HG02610 (cell line): Measurements from ENCODE around the gene KREMEN2.

Experiments used
- ATAC-seq: cut with Tn5 transposase; IDR thresholded peaks from one replicate; pipeline ENCODE4 v1.9.1; 2021; ENCODE audit warnings: mild to moderate bottlenecking, moderate library complexity; ENCODE audit not compliant: unreplicated experiment

Gene KREMEN2

DNA sequence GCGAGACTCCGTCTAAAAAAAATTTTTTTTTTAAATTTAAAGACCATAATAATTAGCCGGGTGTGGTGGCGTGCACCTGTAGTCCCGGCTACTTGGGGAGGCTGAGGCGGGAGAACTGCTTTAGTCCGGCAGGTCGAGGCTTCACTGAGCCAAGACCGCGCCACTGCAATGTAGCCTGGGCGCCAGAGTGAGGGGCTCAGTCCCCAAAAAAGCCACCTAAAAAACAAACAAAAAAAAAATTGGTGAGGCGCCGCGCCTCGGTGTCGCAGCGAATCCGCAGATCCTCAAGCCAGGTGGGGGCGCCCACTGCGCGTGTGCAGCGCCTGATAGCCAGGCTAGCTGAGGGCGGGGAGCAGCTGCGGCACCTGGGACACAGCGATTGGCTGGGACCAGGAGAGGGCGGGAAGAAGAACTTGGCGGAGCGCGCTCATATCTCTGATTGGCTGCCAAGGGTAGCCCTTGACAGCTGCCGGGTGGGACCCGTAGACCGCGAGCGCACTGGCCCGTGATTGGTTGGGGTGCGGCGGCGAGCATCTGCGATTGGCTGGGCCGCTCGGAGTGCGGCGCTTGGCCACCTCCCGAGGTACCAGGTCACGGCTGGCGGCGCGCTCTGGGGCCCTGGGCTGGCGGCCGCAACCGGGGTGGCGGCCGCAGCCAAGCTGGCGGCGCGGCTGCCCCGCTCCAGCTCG is 39.7 kb downstream of the KREMEN2 start:
- ATAC-seq, result peak; percentile 98

DNA sequence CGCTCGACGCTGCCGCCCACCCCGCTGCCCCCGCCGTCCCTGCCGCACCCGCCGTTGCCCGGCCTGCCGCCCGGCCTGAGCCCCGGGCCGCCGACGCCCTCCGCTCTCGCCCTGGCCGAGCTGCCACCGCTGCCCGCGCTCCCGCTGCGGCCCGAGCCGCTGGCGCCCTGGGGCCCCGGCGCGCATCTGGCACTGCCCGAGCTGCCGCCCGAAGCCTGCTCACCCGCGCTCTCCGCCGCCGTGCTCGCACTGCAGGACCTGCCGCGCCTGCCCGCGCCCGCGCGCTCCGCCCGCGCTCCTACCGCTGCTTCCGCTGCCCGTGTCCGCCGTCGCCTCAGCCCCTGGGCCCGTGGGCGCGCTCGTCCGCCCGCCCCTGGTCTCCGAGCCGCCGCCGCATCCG is 40.2 kb downstream of the KREMEN2 start:
- no peak for ATAC-seq

DNA sequence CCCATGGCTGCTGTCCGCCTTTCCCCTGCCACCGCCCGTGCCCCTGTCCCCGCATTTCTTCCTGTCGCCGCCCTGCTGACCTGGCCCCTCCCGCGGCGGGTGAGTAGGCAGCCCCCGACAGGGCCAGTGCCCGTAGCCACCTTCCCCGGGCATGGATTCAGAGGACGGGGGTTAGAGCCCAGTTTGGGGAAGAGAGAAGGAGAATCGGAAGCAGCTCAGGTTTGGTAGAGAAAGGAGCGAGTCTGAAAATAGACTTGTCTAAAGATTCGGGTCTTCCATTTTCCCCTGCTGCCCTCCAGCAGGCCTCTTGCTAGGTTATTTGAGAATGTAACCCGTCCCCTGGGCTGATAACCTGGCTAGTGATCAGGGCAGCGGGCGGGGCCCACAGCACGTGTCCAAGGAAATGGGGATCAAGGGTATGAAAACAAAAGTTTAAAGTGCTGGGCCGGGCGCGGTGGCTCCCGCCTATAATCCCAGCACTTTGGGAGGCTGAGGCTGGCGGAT is 40.8 kb downstream of the KREMEN2 start:
- ATAC-seq, result no peak

DNA sequence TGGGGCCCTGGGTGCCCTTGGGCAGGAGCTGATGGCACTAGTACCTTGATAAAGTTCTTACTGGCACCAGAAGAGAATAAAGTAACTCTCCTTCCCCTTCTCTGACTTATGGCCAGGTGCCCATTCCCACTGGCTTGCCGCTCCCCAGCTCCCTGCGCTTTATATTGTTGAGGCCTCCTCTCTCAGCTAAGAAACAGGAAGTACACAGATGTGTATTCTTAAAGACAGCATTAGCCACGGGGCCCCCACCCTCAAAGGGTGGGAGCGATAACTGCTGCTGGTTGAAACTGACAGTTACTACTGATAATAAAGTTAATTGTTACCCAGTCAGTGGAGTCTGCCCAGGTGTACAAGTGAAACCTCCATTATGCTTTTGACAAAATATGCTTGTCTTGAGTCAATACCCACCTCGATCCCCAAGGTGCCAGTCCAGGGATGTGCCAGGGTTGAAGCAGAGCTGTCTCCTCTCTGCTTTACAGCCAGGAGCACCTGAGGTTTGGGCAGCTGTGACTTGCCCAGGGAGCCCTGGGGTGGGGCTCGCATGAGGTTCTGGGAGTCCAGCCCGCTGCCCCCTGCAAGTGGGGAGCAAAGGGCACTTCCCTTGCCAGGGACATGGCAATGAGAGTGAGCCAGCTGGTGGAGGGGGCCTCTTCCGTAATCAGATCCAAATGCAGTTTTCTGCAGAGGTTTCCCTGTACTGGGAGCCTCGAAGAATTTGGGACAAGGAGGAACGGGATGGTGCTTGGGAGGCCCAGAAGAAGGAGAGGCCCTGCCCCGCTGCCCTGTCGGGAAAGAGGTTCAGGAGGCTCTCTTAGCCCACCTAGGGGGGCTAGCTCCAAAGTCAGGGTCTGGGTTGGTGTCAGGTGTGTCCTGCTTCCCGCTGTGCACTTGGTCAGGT is 43.2 kb downstream of the KREMEN2 start:
- no peak for ATAC-seq

DNA sequence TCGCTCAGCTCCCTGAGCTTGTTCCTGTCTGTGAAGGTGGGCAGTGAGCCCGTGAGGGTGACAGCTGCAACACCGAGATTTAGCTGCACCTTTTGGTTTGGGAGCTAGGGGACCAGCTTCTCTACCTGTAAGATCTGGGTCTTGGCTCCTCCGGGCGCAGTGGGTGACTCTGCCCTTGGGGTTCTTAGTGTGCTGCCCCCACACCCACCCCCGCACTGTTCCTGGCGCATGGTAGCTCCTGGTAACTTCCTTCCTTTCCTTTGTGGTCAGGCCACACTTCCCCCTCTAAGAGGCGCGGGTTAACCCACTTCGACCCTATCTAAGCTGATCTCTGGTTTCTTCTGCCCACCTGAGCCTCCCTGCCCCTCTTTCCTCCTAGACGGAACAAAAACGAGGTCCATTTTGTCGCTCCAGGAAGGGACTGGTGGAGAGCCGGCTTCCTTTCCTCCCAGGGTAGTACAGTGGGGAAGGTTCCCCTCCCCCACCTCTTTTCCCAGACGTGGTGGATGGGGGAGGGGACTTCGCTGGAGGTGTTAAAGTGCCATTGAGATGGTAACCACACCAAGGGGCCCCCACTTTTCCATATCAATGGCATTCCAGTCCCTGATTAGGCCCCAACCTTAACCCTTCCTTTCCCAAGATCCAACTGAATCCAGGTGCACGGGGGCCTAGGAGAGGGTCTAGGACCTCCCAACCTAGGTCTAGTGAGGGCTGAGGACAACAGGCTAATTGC is 44.0 kb downstream of the KREMEN2 start:
- no peak for ATAC-seq

DNA sequence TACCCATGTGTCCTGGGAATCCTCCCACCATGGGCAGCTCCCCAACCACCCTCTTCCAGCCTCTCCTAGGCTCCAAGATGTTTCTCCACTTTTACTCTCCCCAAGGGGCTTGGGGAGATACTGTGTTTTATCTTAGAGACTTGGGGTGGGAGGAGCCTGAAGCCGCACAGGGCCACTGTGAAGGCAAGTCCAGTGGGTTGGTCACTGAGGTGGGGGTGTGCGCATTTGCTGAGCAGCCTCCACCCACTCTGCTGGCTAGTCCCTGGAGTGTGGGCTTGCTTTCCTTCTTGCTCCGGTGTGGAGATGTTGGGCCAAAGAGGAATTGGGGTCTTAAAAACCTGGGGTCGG is 44.6 kb downstream of the KREMEN2 start:
- ATAC-seq, result no peak

DNA sequence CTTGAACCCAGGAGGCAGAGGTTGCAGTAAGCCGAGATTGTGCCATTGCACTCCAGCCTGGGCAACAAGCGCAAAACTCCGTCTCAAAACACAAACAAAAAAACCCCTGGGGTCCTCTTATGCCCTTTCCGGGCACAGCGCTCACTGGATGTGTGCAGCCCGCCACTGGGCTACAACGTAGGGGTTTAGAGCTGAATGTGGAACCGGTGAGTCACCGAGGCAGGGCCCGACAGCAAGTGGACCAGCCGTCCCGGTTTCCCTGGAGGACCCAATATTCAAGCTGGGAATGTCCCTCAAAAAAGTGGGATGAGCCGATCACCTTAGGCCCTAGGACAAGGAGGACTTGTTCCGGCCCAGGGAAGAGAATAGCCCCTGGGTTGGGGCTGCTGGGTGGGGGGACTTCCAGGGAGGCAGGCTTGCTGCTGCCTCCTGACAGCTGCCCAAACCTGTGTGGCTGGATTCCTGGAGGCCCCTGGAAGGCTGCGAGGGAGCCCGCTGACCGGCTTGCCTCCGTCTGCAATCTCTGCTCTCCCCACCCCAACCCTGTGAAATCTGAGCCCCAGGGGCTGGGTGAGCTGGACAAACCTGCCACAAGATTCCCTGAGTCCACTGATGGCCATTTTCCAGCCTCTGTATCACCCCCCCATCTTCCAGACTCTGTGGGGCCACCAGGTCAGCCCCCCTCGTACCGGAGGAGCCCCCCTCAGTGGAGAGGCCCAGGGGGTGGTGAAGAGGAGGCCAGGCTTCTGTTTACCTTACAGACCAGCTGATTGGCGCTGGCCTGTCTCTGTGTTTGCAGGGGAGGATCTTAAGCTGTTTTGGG is 45.7 kb downstream of the KREMEN2 start:
- ATAC-seq, result no peak

DNA sequence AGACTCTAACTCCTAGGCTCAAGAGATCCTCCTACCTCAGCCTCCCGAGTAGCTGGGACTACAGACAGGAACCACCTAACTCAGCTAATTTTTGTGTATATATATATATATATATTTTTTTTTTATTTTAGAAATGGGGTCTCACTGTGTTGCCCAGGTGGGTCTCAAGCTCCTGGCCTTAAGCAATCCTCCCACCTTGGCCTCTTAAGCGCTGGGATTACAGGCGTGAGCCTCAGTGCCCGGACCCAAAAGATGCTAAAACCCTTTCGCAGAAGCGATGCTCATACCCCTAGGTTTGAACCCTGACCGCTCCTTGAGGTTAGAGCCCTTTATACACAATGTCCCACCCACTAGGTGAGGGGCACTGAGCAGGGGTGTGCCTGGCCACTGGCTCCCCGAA is 46.4 kb downstream of the KREMEN2 start:
- ATAC-seq, result no peak

DNA sequence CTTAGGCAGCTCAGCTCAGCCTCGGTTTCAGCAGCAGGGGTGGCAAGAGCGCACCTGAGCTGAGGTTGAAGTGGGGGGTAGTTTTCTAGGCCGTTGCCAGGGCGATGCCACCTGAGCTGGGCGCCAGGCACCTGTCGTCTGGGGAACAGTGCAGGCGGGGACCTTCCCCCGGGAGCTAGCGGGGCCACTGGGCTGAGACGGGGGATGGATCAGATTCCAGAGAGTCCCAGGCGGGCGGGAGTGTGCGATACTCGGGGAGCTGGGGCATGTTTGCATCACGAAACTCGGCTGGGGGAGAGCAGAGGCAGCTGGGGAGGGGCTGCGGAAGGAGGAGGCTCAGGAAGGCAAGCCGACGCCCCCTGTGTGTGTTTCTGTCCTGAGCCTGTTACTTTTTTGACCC is 48.2 kb downstream of the KREMEN2 start:
- no peak for ATAC-seq

DNA sequence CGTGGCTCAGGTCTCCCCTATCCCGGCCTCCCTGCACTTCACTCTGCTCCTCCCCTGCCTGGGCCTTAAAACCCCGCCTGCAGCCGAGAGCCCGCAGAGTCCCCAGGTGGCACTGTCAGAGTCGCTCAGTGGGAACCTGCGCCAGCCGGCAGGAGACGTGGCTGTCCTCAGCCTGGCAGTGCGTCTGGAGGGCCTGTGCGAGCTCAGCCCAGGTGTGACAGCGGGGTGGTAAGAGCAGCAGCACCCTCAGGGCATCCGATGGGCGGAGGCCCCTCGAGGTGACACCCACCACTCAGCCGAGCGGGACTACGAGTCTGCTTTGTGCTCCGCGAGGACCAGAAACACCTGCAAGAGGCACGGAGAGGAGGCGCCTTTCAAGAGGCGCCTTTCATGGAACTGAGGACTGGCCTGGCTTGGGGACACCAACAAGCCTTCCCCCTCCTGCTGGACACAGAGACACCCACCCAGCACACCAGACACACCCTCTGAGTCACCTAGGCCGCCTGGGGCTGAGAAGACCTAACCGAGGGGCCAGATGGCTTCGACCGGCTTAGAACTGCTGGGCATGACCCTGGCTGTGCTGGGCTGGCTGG is 48.8 kb downstream of the KREMEN2 start, which contains the start of gene CLDN9:
CLDN9 (plus strand) TSS at position 96 of the 593 bp plus-strand sequence; CDS start at position 536, 440 bp downstream.
- no peak for ATAC-seq

DNA sequence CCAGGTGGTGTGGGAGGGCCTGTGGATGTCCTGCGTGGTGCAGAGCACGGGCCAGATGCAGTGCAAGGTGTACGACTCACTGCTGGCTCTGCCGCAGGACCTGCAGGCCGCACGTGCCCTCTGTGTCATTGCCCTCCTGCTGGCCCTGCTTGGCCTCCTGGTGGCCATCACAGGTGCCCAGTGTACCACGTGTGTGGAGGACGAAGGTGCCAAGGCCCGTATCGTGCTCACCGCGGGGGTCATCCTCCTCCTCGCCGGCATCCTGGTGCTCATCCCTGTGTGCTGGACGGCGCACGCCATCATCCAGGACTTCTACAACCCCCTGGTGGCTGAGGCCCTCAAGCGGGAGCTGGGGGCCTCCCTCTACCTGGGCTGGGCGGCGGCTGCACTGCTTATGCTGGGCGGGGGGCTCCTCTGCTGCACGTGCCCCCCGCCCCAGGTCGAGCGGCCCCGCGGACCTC is 49.4 kb downstream of the KREMEN2 start:
- no peak for ATAC-seq

DNA sequence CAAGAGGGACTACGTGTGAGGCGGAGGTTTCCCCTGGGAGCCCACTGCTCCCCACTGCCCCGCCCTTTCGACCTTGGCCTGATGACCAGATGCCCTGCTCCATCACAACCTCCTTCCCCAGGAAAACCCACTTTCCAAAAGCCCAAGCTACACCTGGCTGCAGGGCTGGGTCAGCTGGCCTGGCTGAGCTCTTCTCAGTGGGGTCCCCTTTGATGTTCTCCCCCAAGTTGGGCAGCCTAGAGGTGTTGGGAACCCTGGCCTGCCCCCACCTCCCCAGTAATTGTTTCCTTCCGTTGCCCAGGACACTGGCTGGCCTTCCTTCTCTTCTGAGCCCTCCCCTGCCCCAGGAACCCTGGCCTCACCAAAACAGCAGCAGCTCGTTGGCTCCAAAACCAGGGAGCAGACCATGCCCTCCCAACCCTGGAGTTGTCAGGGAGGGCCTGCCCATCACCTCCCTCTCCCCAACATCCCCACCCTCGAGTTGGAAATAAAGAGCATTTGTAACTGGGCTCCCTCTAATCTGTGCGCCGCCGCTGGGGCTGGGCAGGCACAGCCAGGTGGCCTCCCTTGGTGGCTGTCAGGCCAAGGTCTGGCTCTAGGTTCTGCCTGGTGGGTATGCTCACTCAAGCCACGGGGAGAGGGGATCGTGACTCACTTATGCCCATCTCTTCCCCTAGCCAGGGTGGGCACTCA is 50.1 kb downstream of the KREMEN2 start:
- no peak for ATAC-seq

DNA sequence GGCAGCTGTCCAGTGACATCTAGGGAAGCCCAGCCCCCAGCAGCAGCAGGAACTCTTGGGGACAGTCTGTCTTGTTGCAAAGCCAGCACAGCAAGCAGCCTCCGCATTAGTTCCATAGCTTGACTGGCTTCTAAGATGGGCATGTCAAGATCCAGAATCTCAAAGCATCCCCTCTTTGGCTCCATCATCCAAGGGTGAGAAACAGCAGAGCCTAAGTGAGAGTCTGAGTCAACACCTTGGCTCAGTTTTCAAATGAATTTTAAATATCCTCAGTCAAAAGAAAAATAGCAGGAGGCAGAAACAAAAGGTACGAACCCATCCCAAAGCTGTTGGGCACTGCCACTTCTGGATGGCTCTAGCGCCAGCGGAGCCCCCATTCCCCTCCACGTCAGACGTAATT is 50.9 kb downstream of the KREMEN2 start:
- no peak for ATAC-seq

DNA sequence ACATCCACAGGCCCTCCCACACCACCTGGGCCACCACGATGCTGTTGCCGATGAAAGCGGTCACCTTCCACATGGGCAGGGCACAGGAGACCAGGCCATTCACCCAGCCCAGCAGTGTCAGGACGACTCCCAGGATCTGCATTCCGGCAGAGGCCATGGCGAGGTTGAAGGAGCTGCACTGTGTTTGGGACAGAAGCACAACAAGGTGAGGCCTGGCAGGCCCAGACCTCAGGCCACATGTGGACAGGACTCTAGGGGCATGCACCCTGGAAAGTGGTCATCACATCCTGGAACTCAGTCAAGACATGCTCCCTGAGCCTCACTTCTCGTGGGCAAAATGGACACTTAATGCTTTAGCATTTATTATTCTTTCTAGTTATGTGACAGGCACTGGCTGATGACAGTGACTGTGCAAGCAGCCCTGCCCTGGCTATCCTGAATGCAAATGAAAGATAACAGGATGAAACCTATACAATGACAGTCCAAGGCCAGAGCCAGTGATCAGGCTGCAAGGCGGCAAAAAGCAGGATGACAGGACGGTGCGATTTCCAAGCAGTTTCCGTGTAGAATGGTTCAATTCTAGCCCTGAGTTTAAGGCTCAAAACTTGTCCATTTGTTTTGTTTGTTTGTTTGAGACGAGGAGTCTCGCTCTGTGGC is 51.9 kb downstream of the KREMEN2 start:
- ATAC-seq, result no peak

DNA sequence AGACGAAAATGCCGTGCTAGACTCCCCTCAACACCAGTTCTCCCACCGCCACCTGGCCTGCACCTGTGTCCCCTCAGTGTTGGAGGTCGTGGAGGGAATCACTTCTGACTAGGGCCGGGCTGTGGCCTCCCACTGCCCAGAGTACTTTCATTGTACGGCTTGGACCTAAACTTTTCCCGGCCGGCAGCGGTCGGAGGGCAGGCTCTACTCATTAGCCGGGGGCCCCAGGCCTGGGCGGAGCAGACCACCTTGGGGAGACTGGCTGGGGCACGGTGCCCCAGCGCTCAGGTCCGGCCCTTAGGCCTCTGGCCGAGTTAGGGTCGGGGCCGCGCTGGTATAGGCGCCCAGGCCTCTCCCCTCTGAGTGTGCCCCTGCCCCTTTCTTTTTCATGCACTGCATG is 53.3 kb downstream of the KREMEN2 start:
- no peak for ATAC-seq
